Caco-2 (cell line): ENCODE data around the gene EPHB3. TPM values are rescaled to one million over a fixed set of nuclear protein-coding genes. Genes with fewer than 3 reads are reported as not detected.

Source experiments
- BruUV-seq: library from RNA; stranded (reverse); fragments of 400-500 nt; replicated peaks from 2 replicates; lab custom pipeline; 2021; lab: Mats Ljungman, UMichigan
- CTCF ChIA-PET: fragments of 300-600 bp; sonication (Branson Sonifier 250); formaldehyde crosslinking; loops from one replicate; lab custom pipeline; 2022; ENCODE audit warnings: antibody characterized with exemption; lab: Charles Lee
- POLR2A ChIA-PET: fragments of 300-600 bp; sonication (Branson Sonifier 250); formaldehyde crosslinking; loops from one replicate; lab custom pipeline; 2022; ENCODE audit warnings: antibody characterized with exemption; lab: Charles Lee
- DNase-seq, 2 experiments: peaks; one replicate each; pipeline versions ENCODE4 v3.0.0 to v3.0.0-alpha.2; 2020 to 2022
- H3K27me3 ChIP-seq: replicated peaks from 2 replicates; pipeline ENCODE4 v1.6.0; 2011; ENCODE audit warnings: low read length; ENCODE audit not compliant: control insufficient read depth, insufficient read depth
- H3K36me3 ChIP-seq: 2 replicates; pipeline ENCODE4 v1.5.1; 2011; ENCODE audit warnings: low read length; ENCODE audit not compliant: control insufficient read depth, insufficient read depth
- H3K4me1 ChIP-seq: fragments of 250-450 bp; sonication (Bioruptor Pico); 2 replicates; pipeline ENCODE4 v1.5.1; 2020; ENCODE audit warnings: mild to moderate bottlenecking
- H3K4me3 ChIP-seq: 2 replicates; pipeline ENCODE4 v1.5.1; 2011; ENCODE audit warnings: low read depth, mild to moderate bottlenecking, control low read depth, low read length
- H3K9me3 ChIP-seq: fragments of 250-450 bp; sonication (Bioruptor Pico); 2 replicates; pipeline ENCODE4 v1.5.1; 2020; ENCODE audit warnings: mild to moderate bottlenecking, moderate library complexity
- H3K27ac Mint-ChIP-seq: one replicate; pipeline ENCODE4 v1.8.0; 2022; ENCODE audit warnings: mixed read lengths; ENCODE audit not compliant: unreplicated experiment
- H3K27me3 Mint-ChIP-seq: one replicate; pipeline ENCODE4 v1.8.0; 2022; ENCODE audit warnings: mixed read lengths; ENCODE audit not compliant: insufficient read depth, unreplicated experiment
- H3K36me3 Mint-ChIP-seq: one replicate; pipeline ENCODE4 v1.8.0; 2022; ENCODE audit warnings: mild to moderate bottlenecking, mixed read lengths; ENCODE audit not compliant: insufficient read depth, unreplicated experiment
- H3K4me1 Mint-ChIP-seq: one replicate; pipeline ENCODE4 v1.8.0; 2022; ENCODE audit warnings: low read depth, mixed read lengths; ENCODE audit not compliant: unreplicated experiment
- H3K4me3 Mint-ChIP-seq: one replicate; pipeline ENCODE4 v1.8.0; 2022; ENCODE audit warnings: mild to moderate bottlenecking, moderate library complexity, mixed read lengths; ENCODE audit not compliant: unreplicated experiment
- H3K9me3 Mint-ChIP-seq: one replicate; pipeline ENCODE4 v1.8.0; 2022; ENCODE audit warnings: mixed read lengths; ENCODE audit not compliant: unreplicated experiment
- CTCF ChIP-seq, 2 experiments: fragments of 200-600 bp in 1 of 2; IDR thresholded peaks; 1 replicate in 1 of 2; 2 replicates in 1 of 2; pipeline versions ENCODE4 v1.5.1 to v1.8.0; 2011 to 2022; ENCODE audit warnings: antibody characterized with exemption in 1 of 2, control low read depth in 1 of 2, inconsistent platforms in 1 of 2, low read depth in 1 of 2, low read length in 1 of 2, mild to moderate bottlenecking in 1 of 2, moderate library complexity in 1 of 2; ENCODE audit not compliant: insufficient read depth in 1 of 2, severe bottlenecking in 1 of 2, unreplicated experiment in 1 of 2
- intact Hi-C: fragments of 100-400 bp; cut with micrococcal nuclease; formaldehyde crosslinking; loops from one replicate; pipeline ENCODE4 v1.10.0; 2022; ENCODE audit not compliant: unreplicated experiment
- total RNA-seq: library from RNA; stranded (reverse); gene quantifications from 2 replicates; pipeline ENCODE4 v1.2.3, GENCODE V29; 2022

The EPHB3 gene
- total RNA-seq, 1 experiment from 2014 or later: 5.6 TPM

- no peak overlapping the region for H3K4me3 Mint-ChIP-seq
- H3K9me3 Mint-ChIP-seq: no peaks in the 10 kb centered on the region
- no peak for TF ChIP-seq CTCF (IDR thresholded peaks at IDR 0.05; ENCODE audit: insufficient read depth in 1 of 2, low read depth in 1 of 2, low read length in 1 of 2, severe bottlenecking in 1 of 2, unreplicated experiment in 1 of 2)
- no peaks in the 10 kb centered on the region for H3K9me3 ChIP-seq
- H3K27me3 ChIP-seq: no peaks in the 10 kb centered on the region
- no peaks in the 10 kb centered on the region for H3K27me3 Mint-ChIP-seq
- BruUV-seq: no TSS peak
- no peak overlapping the region for H3K4me3 ChIP-seq
- no peaks in the 10 kb centered on the region for H3K36me3 ChIP-seq
- intact Hi-C loops: no loop called here
- no peak overlapping the region for H3K27ac Mint-ChIP-seq
- POLR2A ChIA-PET: no interaction called here
- peaks cover 5% of the 10 kb centered on the region for H3K36me3 Mint-ChIP-seq
- DNase-seq: no peak
- H3K4me1 Mint-ChIP-seq: no peaks in the 10 kb centered on the region
- H3K4me1 ChIP-seq: peaks cover 6% of the 10 kb centered on the region
- CTCF ChIA-PET: no interaction called here
Observed at GRCh38 chr3:184599143-184599542, 37.6 kb downstream of the EPHB3 start.

- Mint-ChIP-seq H3K9me3 (no peaks in the 10 kb centered on the region), H3K27ac (no peak overlapping the region), H3K36me3 (peaks cover 5% of the 10 kb centered on the region), H3K4me1 (no peaks in the 10 kb centered on the region), H3K4me3 (no peak overlapping the region), H3K27me3 (no peaks in the 10 kb centered on the region)
- intact Hi-C loops: no loop called here
- Histone ChIP-seq H3K4me1 (peaks cover 9% of the 10 kb centered on the region), H3K36me3 (no peaks in the 10 kb centered on the region), H3K27me3 (no peaks in the 10 kb centered on the region), H3K9me3 (no peaks in the 10 kb centered on the region), H3K4me3 (no peak overlapping the region)
- DNase-seq: no peak
- ChIA-PET CTCF (interaction anchor here (1.4 kb wide), 1 partner anchor 39 kb away, joined by 3 read pairs; the partner anchor contains the start of gene EPHB3), POLR2A (no interaction called here)
- BruUV-seq: no TSS peak
- no peak for TF ChIP-seq CTCF (IDR thresholded peaks at IDR 0.05; ENCODE audit: insufficient read depth in 1 of 2, low read depth in 1 of 2, low read length in 1 of 2, severe bottlenecking in 1 of 2, unreplicated experiment in 1 of 2)
Observed at GRCh38 chr3:184600685-184601377, 39.2 kb downstream of the EPHB3 start.

GRCh38 chr3:184601576-184602371 lies 40.2 kb downstream of the EPHB3 start:
- H3K27ac Mint-ChIP-seq: no peak overlapping the region
- H3K36me3 ChIP-seq: no peaks in the 10 kb centered on the region
- H3K27me3 Mint-ChIP-seq: no peaks in the 10 kb centered on the region
- no peak overlapping the region for H3K4me3 Mint-ChIP-seq
- H3K36me3 Mint-ChIP-seq: peaks cover 5% of the 10 kb centered on the region
- intact Hi-C loops: no loop called here
- ChIA-PET POLR2A (no interaction called here), CTCF (interaction anchor here (1.4 to 1.7 kb wide), 2 partner anchors 40 kb away, joined by 3 to 7 read pairs; partner anchors contain the start of gene EPHB3)
- no peaks in the 10 kb centered on the region for H3K4me1 Mint-ChIP-seq
- peaks cover 9% of the 10 kb centered on the region for H3K4me1 ChIP-seq
- no TSS peak for BruUV-seq
- no peaks in the 10 kb centered on the region for H3K9me3 Mint-ChIP-seq
- no peak for DNase-seq
- H3K4me3 ChIP-seq: no peak overlapping the region
- H3K27me3 ChIP-seq: no peaks in the 10 kb centered on the region
- no peak for TF ChIP-seq CTCF (IDR thresholded peaks at IDR 0.05; ENCODE audit: insufficient read depth in 1 of 2, low read depth in 1 of 2, low read length in 1 of 2, severe bottlenecking in 1 of 2, unreplicated experiment in 1 of 2)
- no peaks in the 10 kb centered on the region for H3K9me3 ChIP-seq
